Measurements from ENCODE around the gene SAMD8.

- no peak for TF ChIP-seq CTCF (IDR thresholded peaks at IDR 0.05)
- no peak for TF ChIP-seq POLR2A (IDR thresholded peaks at IDR 0.05)
Measured at GRCh38 chr10:75180592-75180991, 69.1 kb downstream of the SAMD8 start.
